GM18517 (cell line): ENCODE measurements around the gene NAV2.
A peak's percentile ranks its signal among the peaks of the same experiment; 100 is the strongest.

Experiments
- ATAC-seq: cut with Tn5 transposase; IDR thresholded peaks from one replicate; pipeline ENCODE4 v1.9.1; 2021; ENCODE audit warnings: mild to moderate bottlenecking, moderate library complexity; ENCODE audit not compliant: unreplicated experiment

The NAV2 gene

GRCh38 chr11:19774329-19774728 lies 61.7 kb downstream of the NAV2 start:
- ATAC-seq = no peak

- no peak for ATAC-seq
Observed at GRCh38 chr11:19774817-19775580, 62.4 kb downstream of the NAV2 start.

- ATAC-seq = no peak
Observed at GRCh38 chr11:19775622-19776021, 63.0 kb downstream of the NAV2 start.

DNA sequence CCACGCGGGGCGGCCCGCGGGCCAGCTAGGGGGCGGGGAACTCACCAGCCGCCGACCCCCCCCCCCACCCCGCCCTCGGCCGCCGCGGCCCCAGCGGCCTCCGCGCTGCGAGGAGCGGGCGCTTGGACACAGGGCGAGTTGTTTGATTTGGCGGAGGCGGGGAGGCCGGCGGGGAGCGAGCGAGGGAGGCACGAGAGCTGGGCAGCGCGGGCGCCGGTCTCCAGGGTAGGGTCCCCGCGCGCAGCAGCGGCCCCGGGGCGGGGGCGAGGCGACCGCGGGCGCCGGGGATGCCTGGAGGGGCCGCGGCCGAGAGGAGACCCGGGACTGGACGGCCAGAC lies 64.4 kb downstream of the NAV2 start:
- ATAC-seq = peak; percentile 7

GRCh38 chr11:19777377-19778102 lies 64.9 kb downstream of the NAV2 start:
- peak; percentile 84 for ATAC-seq

DNA sequence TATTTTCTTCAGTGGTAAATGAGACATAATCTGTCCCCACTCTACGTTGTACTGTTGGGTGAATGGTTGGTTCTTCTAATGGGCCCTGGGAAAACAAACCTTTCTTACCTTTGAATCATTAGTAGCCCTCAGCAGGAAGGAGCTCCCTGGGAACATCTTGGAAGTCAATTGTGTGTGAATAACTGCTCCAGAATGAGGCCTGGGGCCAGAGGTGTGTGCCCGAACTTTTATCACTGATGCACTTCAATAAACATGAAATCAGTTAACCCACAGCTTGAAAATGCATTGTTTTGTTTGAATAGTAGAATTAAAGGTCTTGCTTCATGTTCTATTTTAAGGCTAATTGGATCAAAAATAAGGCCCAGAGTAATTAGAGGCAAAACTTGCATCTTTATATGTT lies 67.1 kb downstream of the NAV2 start:
- ATAC-seq = no peak

GRCh38 chr11:19781351-19781750 lies 68.7 kb downstream of the NAV2 start:
- ATAC-seq = no peak

- no peak for ATAC-seq
Observed at GRCh38 chr11:19785265-19785664, 72.6 kb downstream of the NAV2 start.

DNA sequence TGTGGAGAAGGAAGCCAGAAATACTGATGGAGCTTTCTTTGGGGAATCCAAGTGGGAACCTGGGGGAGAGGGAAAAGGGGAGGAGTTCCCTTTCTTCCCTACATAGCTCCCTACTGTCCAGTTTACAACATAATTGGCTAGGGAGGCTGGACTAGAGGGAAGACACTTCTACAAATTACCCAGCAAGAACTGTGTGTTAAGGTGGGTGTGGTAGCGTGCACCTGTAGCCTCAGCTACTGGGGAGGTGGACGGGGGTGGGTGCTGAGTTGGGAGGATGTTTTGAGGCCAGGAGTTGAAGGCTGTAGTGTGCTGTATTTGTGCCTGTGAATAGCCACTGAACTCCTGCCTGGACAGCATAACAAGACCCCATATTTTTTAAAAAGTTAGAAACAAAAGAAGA lies 74.0 kb downstream of the NAV2 start:
- ATAC-seq = no peak

GRCh38 chr11:19788435-19788834 lies 75.8 kb downstream of the NAV2 start:
- ATAC-seq = no peak

GRCh38 chr11:19789245-19789644 lies 76.6 kb downstream of the NAV2 start:
- no peak for ATAC-seq

GRCh38 chr11:19789835-19790710 lies 77.4 kb downstream of the NAV2 start:
- no peak for ATAC-seq

DNA sequence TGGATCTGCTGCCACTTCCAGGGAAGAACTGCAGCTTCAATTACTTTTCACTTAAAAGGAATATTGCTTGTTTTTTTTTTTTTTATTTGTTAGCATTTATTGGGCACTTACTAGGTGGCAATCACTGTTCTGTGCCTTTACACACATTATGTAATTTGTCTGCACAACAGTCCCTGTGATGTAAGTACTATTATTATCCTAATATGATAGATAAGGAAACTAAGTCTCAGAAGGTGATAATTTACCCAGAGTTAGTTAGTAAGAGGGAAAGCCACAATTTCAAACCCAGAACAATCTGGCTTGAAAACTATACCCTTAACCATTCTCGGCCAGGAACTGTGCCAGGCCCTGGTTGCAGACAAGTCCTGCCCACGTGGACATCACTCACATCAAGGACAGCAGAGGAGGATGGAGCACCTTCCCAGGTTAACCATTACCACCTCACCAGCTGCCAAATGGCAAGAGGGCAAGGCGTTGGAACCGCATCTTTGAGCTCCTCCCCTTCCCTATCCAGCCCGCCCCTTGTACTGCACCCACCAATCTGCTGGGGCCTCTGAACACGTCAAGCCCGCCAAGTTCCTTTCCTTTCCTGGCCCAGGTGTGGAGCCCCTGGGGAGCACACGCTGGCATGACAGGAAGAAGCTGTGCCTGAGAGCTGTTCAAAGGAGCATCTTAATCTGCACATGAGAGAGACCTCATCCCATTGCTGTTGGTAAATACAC lies 78.4 kb downstream of the NAV2 start:
- no peak for ATAC-seq

GRCh38 chr11:19792510-19792909 lies 79.9 kb downstream of the NAV2 start:
- ATAC-seq = no peak

DNA sequence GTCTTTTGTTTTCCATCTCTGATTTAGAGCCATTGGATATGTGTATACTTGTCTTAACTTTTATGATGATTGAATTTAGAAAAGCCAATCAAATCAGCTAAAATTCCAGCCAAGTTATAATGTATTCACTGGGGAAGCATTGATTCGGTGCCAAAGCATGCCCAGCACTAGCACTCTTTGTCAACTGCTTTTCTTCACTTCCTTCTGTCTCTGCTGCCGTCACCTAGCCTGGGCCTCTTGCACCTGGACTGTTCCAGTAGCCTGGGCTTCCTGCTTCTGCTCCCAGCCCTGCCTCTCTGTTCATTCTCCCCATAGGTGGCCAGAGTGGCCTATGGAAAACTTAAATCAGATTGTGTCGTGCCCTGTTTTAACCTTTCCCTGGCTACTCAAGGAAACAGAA lies 80.7 kb downstream of the NAV2 start:
- no peak for ATAC-seq

DNA sequence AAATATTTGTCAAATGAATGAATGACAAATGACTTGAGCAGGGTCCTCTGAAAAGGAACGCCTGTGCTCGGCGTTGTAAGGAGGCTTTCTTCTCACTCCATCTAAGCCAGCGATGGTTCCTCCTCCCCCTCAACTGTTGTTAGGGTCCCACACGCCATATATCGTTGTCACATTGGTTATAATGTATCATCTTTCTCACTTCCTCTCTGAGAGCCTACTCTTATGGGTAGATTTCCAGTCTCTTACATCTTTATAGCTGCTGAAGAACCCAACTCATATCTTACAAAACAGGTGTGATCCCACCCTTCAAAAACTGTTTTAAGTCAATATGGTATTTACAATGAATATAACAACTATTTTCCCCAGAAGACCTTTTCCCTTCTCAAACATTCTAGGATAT lies 81.5 kb downstream of the NAV2 start:
- no peak for ATAC-seq

DNA sequence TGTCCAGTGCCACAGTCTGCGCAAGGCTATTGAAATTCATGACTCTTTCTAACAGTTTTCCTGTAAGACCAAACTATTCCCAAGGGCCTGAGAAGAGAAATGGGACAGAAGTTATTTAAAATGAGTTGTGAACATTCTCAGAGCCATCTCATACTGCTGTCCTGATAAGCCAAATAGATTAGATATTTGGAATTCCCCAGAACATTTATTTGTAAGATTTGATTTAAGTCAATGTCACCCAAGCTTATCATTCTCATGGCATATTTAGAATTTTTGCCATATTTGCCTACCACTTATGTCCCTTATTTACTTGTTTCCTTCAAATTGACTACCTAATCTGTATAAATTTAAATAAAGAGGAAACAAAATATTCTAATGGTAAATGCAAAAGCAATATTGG lies 82.4 kb downstream of the NAV2 start:
- no peak for ATAC-seq

GRCh38 chr11:19800162-19800561 lies 87.5 kb downstream of the NAV2 start:
- ATAC-seq = no peak

- ATAC-seq = no peak
Observed at GRCh38 chr11:19800714-19801519, 88.3 kb downstream of the NAV2 start.

DNA sequence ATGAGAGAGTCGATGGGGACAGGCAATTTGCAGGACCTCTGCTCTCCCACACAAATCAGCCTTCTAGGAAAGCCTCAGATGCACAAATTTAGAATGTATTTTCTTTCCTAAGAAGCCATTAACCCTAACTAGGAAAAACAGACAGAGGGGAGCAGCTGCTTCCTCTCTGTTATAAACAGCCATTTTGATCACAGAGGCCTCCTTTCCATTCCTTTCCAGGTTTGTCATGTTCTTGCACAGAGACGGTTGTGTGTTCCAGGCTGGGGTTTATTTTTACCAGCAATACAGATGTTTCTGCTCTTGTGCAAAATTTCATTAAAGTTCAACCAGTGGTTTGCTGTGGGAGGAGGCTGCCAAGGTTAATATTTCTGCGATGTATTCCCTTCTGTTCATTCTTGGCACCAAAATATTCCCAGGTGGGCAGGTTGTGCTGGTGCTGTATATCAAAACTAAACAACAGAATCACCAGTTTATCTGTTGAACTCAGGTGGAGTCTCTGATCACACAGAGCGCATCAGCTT lies 90.2 kb downstream of the NAV2 start:
- no peak for ATAC-seq
